IPS-18c (cell line): ENCODE measurements around the gene NKAIN2.

Experiments used
- H3K4me3 ChIP-seq: 2 replicates; pipeline ENCODE4 v1.7.0; 2013; ENCODE audit warnings: low read depth, mild to moderate bottlenecking, low read length, moderate library complexity; ENCODE audit not compliant: insufficient read depth
- H3K9me3 ChIP-seq: one replicate; pipeline ENCODE4 v1.6.1; 2013; ENCODE audit warnings: mild to moderate bottlenecking, low read length, moderate library complexity; ENCODE audit not compliant: control insufficient read depth, insufficient read depth

The NKAIN2 gene

GRCh38 chr6:124033501-124033900 is 229.8 kb downstream of the NKAIN2 start:
- H3K9me3 ChIP-seq, result no peaks in the 10 kb centered on the region
- H3K4me3 ChIP-seq, result no peak overlapping the region

- Histone ChIP-seq H3K9me3 (no peaks in the 10 kb centered on the region), H3K4me3 (no peak overlapping the region)
Observed at GRCh38 chr6:124036384-124036783, 232.7 kb downstream of the NKAIN2 start.

- H3K9me3 ChIP-seq, result no peaks in the 10 kb centered on the region
- no peak overlapping the region for H3K4me3 ChIP-seq
Observed at GRCh38 chr6:124040655-124041054, 237.0 kb downstream of the NKAIN2 start.

- H3K9me3 ChIP-seq, result no peaks in the 10 kb centered on the region
- H3K4me3 ChIP-seq, result no peak overlapping the region
Observed at GRCh38 chr6:124052120-124052519, 248.5 kb downstream of the NKAIN2 start.

GRCh38 chr6:124053315-124053714 is 249.7 kb downstream of the NKAIN2 start:
- no peaks in the 10 kb centered on the region for H3K9me3 ChIP-seq
- H3K4me3 ChIP-seq, result no peak overlapping the region

- Histone ChIP-seq H3K9me3 (no peaks in the 10 kb centered on the region), H3K4me3 (no peak overlapping the region)
Observed at GRCh38 chr6:124054034-124054433, 250.4 kb downstream of the NKAIN2 start.

- H3K9me3 ChIP-seq, result no peaks in the 10 kb centered on the region
- no peak overlapping the region for H3K4me3 ChIP-seq
Observed at GRCh38 chr6:124055395-124055794, 251.7 kb downstream of the NKAIN2 start.

- H3K9me3 ChIP-seq, result no peaks in the 10 kb centered on the region
Observed at GRCh38 chr6:124055963-124056362, 252.3 kb downstream of the NKAIN2 start.

GRCh38 chr6:124056407-124057334 is 253.0 kb downstream of the NKAIN2 start:
- Histone ChIP-seq H3K9me3 (no peaks in the 10 kb centered on the region), H3K4me3 (no peak overlapping the region)

More at GRCh38 chr6:124055963-124056362, 252.3 kb downstream of the NKAIN2 start:
- no peak overlapping the region for H3K4me3 ChIP-seq

GRCh38 chr6:124057461-124057860 is 253.8 kb downstream of the NKAIN2 start:
- H3K4me3 ChIP-seq, result no peak overlapping the region
- H3K9me3 ChIP-seq, result no peaks in the 10 kb centered on the region

GRCh38 chr6:124064317-124065113 is 260.9 kb downstream of the NKAIN2 start:
- Histone ChIP-seq H3K4me3 (no peak overlapping the region), H3K9me3 (no peaks in the 10 kb centered on the region)

GRCh38 chr6:124066269-124066668 is 262.6 kb downstream of the NKAIN2 start:
- H3K4me3 ChIP-seq, result no peak overlapping the region
- no peaks in the 10 kb centered on the region for H3K9me3 ChIP-seq

- H3K9me3 ChIP-seq, result no peaks in the 10 kb centered on the region
- H3K4me3 ChIP-seq, result no peak overlapping the region
Observed at GRCh38 chr6:124066946-124067552, 263.4 kb downstream of the NKAIN2 start.

GRCh38 chr6:124069230-124069950 is 265.7 kb downstream of the NKAIN2 start:
- Histone ChIP-seq H3K9me3 (no peaks in the 10 kb centered on the region), H3K4me3 (no peak overlapping the region)

GRCh38 chr6:124073021-124073420 is 269.4 kb downstream of the NKAIN2 start:
- H3K4me3 ChIP-seq, result no peak overlapping the region
- no peaks in the 10 kb centered on the region for H3K9me3 ChIP-seq

- H3K4me3 ChIP-seq, result no peak overlapping the region
- H3K9me3 ChIP-seq, result no peaks in the 10 kb centered on the region
Observed at GRCh38 chr6:124073820-124074587, 270.3 kb downstream of the NKAIN2 start.
